Mucosa of gallbladder (tissue), 1 donor: Measurements from ENCODE around the gene TSPAN18. TPM values are rescaled to one million over a fixed set of nuclear protein-coding genes. Genes with fewer than 3 reads are reported as not detected.
A peak's percentile ranks its signal among the peaks of the same experiment; 100 is the strongest.
"Not testable (repeated sequence)": the region's sequence is repeated elsewhere in the genome, so short reads cannot be mapped to it uniquely, and the experiment has no call there.

ENCODE experiments used
- DNase-seq: peaks from one replicate; pipeline ENCODE4 v3.0.0-alpha.2; 2020; ENCODE audit warnings: low spot score
- total RNA-seq: library from RNA; stranded (reverse); gene quantifications from one replicate; pipeline ENCODE4 v1.2.1, GENCODE V29; 2021
- donor health status: DM: no; HTN: no; CAD: no.

The TSPAN18 gene
- total RNA-seq, 1 donor from 2014 or later = 25.1 TPM

DNA sequence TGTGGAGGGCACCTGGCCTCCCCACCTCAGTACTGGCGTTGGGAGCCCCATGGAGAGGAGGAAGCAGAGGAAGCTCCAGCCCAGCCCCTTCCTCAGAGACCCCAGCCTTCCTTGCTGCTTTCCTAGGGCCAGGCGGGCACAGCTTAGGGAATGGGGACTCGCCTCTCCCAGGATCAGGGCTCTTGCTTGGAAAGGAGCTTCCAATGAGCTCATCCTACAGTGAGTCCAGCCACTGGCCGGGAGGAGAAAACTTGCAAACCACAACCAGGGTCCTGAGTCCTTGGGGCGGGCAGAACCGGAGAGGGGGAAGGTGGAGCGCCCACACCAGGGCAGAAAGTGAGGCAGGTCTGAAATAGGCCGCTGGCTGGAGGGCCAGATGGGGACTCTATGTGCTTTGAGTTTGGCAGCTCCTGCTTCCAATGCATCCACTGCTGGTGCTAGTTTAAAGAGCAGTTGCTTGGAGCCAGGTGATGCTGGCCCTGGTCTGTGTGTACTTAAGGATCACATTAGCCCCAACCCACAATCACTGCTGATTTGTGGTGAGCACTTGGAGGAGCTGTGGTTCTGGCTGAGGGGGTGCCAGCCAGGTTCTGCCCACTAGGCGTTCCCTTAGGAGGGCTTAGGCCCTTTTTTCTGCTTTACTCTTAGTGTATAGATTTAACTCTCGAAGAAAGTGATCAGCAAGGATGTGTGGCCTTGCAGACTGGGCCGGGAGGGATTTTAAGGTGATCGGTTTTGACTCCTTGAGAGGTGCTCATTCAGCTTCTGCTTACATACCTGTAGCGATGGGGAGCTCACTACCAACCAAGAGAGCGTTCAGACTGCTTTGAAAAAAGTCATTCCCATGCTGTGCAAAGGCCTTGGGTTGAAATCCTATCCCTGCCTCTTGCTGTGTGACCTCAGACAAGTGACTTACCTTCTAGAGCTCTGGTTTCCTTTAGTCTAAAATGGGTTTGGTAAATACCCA lies 142.0 kb downstream of the TSPAN18 start:
- DNase-seq = no peak

DNA sequence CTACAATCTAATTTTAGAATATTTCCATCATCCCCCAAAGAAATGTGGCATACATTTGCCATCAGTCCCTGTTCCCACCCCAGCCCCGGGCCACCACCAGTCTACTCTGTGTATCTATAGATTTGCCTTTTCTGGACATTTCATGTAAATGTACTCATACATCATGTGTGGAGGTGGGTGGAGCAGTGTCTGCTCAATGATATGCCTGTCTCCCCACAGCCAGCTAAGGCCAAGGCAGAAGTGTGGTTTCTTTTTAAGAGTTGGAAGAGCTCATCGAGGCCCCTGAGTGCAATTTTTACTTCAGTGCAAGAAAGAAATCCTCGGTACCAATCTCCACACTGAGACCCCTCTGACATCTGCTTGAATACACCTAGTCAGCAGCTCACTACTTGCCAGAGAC lies 143.4 kb downstream of the TSPAN18 start:
- no peak for DNase-seq

DNA sequence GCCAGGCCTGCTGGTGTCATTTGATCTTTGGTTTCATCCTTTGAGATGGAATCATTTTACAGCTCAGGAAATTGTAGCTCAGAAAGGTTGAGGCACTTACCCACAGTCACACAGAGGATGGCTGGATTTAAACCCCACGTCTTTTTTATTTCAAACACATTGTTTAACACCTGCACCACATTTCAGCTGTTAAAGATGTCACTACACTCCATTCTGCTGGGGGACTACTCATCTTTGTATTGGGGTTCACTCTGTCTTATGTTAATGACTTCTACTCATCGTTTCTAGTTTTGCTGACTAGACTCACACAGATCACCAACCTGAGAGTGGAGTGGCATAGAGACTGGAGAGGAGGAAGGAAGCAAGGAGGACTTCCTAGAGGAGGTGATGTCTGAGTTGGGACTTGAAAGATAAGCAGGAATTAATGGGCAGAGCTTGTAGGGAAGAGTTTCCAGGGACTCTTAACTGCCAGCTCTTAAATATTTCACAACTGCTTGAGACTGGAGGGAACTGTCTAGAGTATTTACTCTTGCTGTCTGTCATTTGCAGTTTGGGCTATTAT lies 143.9 kb downstream of the TSPAN18 start:
- no peak for DNase-seq

DNA sequence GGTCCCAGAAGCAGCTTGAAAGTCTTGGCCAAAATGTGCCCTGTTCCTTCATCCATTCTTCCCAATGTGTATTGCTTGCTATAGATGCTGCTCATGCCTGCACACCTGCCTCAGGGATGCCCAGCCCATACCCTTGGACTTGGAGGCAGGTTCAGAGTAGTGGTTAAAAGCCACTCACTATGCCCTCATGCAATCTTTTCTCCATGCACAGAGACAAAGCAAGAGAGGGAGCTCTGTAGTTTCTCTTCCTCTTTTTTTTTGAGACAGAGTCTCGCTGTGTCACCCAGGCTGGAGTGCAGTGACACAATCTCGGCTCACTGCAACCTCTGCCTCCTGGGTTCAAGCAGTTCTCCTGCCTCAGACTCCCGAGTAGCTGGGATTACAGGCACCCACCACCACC lies 144.9 kb downstream of the TSPAN18 start:
- not testable (repeated sequence) for DNase-seq

DNA sequence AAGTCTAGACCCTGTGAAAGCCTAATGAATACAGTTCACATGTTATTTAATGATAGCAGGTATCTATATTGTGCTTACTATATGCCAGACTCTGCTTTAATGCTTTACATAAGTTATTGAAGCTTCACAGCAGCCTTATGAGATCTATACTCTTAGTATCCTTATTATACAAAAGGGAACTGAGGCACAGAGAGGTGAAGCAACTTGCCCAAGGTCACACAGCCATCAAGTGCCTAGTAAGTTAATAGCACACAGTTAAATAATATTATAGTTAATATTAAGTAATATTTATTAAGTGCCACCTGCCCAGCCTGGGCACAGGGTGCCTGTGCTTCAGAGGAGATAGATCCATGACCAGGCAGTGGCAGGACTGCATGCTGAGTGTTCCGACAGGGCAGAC lies 145.8 kb downstream of the TSPAN18 start:
- no peak for DNase-seq

DNA sequence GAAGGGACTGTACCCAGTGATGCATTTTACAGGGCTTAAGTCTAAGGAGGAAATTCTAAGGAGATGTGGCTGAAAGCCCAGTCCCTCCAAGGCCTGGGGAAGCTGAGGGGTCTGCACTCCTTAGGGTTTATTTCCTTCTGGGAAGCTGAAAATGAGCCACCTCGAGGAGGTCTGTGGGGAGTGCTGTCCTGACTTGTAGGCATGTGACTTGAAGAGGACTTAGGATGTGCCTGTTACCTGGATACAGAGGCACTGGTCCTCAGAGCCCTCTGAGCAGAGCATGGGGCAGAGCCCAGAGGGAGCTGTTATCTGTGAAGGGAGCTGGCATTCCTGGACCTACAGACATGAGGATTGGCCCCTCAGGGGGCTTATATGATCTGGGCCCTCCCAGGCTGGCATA lies 146.8 kb downstream of the TSPAN18 start:
- no peak for DNase-seq

DNA sequence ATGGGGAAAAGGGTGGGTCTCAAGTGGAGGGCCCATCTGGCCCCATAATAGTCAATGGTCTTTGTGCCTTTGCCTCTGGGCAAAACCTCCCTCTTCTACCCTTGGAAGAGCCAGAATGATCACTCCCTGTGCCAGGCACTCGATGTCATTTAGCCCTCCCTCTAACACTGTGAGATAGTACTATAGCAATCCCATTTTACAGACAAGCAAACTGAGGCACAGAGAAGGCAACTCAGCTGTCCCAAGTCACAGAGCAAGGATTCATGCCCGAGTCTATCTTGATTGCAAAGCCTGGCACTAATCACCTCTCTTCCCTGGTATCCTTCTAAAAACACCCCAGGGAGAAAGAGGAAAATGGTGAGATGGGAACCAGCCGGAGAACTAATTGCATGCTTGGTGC lies 147.5 kb downstream of the TSPAN18 start:
- DNase-seq = no peak

DNA sequence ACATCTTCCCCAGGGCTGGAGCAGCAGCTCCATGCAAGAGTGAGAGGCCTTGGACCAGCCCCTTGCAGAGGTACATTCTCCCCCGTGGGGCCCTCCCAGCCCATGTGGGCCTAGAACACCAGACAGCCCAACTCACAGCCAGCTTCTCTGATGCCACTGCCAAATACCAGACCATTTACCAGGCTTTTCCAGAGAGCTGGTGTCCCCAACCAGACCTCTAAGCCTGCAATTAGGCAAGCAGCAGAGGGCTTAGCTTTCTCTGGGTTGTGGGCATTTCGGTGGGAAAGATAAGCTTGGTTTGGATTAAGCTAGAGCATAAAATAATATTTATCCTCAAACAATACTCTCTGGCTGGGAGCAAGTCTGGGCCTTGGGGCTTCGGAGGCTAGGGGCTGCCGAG lies 148.3 kb downstream of the TSPAN18 start:
- no peak for DNase-seq

DNA sequence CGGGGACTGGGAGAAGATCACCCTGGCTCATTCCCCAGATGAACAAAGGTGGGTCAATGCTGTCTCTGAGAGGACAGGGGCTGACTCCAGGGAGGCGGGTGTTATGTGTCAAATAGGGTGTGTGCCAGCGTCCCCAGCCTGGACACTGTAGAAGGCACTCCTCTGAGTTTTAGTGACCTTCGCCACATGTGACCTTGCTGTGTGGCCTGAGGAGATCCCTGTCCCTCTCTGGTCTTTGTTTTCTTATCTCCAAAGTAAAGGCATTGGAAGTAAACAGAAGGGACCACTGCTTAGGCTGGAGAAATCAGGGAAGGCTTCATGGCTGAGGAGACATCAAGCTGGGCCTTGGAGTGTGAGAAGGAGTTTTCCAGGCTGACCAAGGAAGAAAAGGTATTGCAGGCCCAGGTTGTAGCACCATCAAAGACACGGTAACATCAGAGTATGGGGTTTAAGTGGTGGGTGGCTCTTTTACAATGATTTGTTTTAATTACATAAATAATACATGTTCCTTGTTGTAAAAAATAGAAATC lies 149.5 kb downstream of the TSPAN18 start:
- DNase-seq = no peak

DNA sequence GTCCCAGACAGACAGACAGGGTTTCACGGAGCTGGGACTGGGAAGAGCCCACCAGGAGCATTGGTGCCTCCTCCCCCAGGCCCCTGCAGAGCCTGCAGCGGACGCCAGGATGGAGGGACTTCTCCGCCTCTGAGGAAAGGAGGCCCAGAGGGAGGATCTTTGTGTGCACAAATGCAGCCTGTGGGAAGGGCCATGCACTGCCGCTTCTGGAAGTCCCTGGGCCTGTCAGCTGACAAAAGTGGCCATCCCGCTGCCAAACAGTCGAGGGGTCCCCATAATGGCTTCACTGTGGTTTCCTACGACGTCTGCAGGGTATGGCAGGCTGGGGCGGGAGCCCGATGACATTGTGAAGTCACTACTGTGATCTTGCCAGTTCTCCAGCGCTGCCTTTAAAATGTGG lies 150.1 kb downstream of the TSPAN18 start:
- DNase-seq = no peak

DNA sequence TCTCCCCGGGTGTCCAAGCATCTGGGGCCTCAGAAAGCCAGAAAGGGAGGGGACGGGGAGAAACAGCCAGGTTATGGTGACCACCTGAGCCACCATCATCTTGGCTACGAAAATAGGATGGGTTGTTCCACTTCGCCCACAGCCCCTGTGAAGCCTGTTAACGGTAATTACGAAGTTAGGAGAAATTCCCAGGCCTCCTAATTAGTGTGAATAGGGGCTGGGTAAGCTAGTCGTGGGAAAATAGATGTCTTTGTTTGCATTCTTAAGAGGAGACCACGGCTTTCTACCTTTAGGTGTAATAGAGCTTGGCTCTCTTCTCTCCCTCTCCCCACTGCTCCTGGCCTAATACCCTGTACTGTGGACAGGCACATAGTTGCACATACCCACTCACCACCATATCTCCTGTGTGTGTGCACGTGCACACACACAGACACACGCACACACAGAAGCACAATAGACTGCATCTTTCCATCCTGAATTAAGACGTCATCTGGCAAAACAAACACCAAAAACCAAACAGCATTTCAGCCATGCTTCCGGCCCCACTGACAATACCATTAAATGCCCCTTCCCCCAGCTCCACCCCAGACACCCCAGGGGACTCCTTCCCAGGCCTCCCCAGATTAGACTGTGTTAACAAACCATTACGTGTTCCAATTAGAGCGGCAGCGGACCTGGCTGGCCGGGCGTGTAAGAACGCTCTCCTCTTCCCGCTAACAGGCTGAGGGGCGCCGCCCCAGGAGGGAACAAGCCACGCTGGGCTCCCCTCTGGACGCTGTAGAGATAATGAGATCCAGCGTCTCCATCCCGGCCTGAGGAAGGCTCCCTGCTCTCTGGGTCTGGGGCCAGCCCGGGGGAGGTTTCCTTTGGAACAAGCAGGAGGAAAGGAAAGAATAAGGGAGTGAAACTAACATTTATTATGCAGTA lies 151.1 kb downstream of the TSPAN18 start:
- DNase-seq = no peak

DNA sequence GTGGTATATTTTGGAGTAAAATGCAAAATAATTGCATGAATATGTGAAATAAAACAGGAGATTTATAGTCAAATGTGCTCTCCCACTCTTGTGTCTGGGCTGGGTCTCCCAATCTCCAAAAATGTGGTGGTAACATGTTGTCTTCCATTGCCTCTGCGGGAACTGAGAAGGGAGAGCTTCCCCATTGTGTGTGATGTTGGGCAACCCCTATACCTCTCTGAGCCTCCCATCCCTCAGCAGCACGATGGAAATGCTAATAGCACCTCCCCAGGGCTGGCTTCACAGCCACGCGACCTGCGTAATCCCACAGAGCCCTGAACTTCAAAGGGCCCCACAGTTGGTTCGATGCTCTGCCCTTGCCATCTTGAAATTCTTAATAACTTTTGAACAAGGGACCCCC lies 151.9 kb downstream of the TSPAN18 start:
- DNase-seq = no peak

DNA sequence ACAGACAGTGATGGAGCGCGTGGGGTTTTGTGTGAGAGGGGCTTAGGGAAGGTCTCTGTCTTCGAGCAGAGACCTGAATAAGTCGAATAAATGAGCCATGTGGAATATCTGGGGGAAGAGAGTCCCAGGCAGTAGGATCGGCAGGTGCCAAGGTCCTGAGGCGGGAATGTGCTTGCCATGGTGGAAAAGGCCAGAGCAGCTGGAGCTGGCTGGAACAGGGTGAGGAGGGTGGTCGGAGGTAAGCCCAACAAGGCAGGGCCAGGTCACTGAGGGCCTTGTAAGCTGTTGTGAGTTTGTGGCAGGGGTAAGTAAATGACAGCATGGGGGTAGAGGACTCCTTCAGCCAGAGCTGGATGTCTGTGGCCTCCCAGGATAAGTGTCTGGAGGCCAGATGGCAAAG lies 152.7 kb downstream of the TSPAN18 start:
- no peak for DNase-seq

DNA sequence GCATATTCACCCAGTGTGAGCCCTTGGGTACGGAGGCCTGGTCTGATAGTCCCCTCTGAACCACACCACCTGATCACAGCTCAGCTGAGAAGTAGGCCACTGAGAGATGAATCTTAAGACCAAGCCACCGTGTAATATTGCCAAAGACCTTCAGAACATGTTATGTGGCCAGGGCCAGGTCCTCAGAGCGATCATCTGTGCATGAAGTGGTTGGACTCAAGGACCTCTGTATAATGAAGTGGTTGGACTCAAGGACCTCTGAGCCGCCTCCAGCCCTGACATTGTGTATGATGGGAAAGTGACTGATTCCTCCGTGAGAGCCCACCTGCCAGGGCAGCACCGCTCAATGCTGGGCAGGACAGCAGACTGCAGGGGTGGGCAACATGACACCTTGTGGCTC lies 153.7 kb downstream of the TSPAN18 start:
- DNase-seq = no peak

DNA sequence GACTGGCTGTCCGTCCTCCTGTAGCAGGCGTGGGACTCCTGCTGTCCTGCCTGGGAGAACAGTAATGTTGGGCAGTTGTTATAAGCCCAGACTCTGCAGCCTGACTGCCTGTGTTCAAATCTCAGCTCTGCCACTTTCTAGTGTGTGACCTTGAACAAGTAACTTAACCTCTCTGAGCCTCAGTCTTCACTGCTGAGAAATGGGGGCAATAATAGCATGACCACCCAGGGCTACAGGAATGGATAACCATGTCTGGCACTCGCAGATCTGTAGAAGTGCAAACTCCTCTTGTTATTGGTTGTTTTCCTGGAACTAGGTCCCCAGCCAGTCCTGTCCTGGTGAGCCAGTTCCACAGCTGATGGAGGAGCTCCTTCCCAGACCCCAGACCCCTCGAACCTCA lies 154.2 kb downstream of the TSPAN18 start:
- DNase-seq = no peak

DNA sequence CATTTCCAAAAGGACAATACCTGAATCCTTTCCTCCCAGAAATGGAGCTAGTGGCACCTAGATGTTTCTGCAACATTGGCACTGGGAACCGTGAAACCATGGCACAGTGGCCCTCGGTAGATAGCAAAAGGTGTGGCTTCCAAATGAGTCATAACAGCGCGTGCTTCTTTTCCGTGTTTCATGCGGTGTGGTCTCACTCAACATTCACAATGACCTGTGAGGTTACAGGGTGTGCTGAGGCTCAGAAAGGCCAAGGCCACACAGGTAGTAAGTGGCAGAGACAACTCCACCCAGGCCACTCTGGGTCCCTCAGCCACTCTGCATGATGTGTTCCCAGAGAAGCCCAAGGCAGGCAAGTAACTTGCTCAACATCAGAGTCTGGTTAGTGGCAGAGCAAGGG lies 156.5 kb downstream of the TSPAN18 start:
- DNase-seq = peak; percentile 55

DNA sequence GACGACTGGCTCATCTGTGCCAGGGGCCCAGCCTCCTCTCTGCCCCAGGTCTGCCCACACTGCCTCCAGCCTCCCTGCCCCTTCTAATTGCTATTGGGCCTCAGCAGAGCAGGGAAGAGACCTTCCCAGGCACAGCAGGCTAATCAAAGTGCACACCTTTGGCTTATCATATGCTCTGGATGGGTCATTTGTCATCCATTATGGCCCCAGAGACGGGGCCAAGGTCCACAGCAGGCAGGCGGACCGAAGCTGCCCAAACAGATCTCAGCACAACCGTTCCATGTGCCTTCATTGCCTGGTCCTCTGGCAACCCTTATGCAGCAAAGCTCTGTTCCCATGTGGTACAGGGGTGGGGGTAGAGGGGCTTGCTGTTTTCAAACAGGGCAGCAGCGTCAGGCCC lies 157.3 kb downstream of the TSPAN18 start:
- no peak for DNase-seq

DNA sequence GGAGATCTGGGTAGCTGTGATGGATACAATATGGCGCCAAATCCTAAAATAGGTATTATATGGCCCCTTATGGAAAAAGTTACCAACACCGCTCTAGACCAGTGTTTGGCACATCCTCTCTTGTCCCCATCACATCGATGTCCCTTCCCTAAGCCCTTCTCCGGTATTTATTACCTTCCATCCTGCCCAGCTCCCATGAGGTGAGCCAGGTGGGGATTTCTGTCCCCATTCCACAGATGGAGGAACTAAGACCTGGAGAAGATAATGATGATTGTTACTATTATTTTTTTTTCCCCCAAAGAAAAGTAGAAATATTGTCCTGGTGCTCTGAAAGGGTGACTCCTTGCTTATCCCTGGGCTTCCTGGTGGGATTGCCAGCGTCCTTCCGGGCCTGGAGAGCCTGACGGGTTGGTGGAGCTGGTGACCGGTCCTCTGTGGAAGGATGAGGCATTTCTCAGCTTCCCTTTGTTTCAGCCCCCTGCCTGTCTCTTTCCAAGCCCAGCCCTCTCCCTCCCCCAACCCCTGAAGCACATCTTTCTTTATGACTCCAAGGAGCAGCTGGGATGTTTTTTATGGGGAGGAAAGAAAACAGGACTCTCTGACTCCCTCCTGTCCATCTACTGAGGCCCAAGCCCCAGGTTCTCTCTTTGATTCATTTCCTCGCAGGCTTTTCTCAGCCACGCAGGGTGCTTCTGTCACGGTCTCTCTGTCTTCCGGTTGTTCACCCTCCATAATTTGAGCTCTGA lies 158.5 kb downstream of the TSPAN18 start:
- DNase-seq = no peak

DNA sequence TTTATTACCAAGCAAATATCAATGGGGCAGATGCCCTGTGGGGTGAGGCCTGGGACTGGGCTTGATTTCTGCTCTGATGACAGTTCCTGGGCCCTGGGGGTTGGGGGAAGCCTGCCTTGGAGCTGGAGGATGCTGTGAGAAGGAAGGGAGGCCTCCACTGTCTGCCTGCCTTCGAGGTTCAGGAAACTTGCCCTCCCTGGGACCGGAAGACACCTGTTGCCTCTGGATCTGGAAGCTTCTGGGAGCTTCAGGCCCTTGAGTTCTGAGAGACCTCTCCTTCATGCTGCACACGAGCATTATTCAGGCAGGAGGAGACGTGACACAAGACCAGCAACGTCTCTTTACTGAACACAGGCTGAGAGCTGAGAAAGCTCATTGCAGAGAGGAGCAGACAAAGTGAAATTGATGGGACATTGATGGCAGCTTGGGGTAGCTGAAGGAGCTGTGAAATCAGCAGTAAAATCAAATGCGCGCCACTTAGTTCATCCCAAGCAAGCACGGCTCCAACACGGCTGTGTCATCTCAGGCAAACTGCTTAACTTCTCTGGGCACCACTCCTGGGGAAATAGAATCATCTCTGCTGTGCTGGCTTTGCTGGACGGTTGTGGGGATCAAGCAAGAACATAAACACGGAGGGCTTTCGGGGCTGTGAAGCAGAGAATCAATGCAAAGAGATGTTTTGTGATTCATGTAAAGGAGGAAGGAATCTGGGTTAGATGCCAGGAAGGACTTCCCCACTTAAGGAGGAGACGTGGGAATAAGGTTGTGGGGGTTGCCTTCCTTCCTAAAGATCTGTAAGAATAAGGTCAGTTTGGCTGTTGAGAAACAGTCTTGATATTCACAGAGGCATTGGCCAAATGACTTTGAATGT lies 159.4 kb downstream of the TSPAN18 start:
- DNase-seq = no peak

DNA sequence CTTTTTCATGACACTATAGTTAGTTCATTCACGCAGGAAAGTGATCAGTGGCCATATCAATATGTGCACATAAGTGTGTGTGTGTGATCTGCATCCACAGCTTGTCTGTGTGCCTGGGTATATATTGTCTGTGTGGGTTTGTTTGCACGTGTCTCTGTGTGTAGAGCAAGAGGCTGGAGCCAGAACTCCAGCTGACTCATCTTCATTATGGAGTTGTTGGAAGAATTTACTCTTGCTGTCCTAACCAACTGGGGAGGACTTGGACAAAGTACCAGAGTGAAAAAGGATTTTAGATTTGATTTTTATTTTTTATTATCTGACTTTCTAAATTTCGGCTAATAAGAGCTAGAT lies 160.0 kb downstream of the TSPAN18 start:
- DNase-seq = no peak
